ENCODE results near the gene PIN4. TPM values are rescaled to one million over a fixed set of nuclear protein-coding genes. Genes with fewer than 3 reads are reported as not detected.
"Not testable (repeated sequence)": the region's sequence is repeated elsewhere in the genome, so short reads cannot be mapped to it uniquely, and the experiment has no call there.

The PIN4 gene
- 16.3 TPM for total RNA-seq

- FAIRE-seq (peak; percentile 31), DNase-seq (ENCODE audit: low spot score in 2 of 2) (peak; percentile 72 to 79)
Observed at GRCh38 chrX:72181178-72182125, at the start of gene PIN4. PIN4 (plus strand) TSS chrX:72181757; CDS start chrX:72181786, 29 bp downstream.

- no peak for DNase-seq (ENCODE audit: low spot score in 2 of 2)
- no peak for FAIRE-seq
Observed at GRCh38 chrX:72132456-72132855, 49.1 kb upstream of the PIN4 start.

GRCh38 chrX:72133851-72134546 is 47.6 kb upstream of the PIN4 start:
- FAIRE-seq (no peak), DNase-seq (ENCODE audit: low spot score in 2 of 2) (no peak)

- no peak for FAIRE-seq
- no peak for DNase-seq (ENCODE audit: low spot score in 2 of 2)
Observed at GRCh38 chrX:72137846-72138495, 43.6 kb upstream of the PIN4 start.

GRCh38 chrX:72139538-72139937 is 42.0 kb upstream of the PIN4 start:
- DNase-seq (ENCODE audit: low spot score in 2 of 2) (no peak), FAIRE-seq (no peak)

GRCh38 chrX:72141372-72142004 is 40.1 kb upstream of the PIN4 start:
- DNase-seq (ENCODE audit: low spot score in 2 of 2), result no peak

GRCh38 chrX:72142094-72142793 is 39.3 kb upstream of the PIN4 start:
- FAIRE-seq, result no peak
- DNase-seq (ENCODE audit: low spot score in 2 of 2), result no peak

More at GRCh38 chrX:72141372-72142004, 40.1 kb upstream of the PIN4 start:
- no peak for FAIRE-seq

GRCh38 chrX:72142794-72143608 is 38.6 kb upstream of the PIN4 start:
- FAIRE-seq, result no peak
- DNase-seq (ENCODE audit: low spot score in 2 of 2), result no peak

GRCh38 chrX:72143609-72143907 is 38.0 kb upstream of the PIN4 start:
- DNase-seq (ENCODE audit: low spot score in 2 of 2), result no peak
- no peak for FAIRE-seq

- DNase-seq (ENCODE audit: low spot score in 2 of 2) (no peak), FAIRE-seq (no peak)
Observed at GRCh38 chrX:72145181-72145580, 36.4 kb upstream of the PIN4 start.

GRCh38 chrX:72146527-72146926 is 35.0 kb upstream of the PIN4 start:
- FAIRE-seq, result no peak
- no peak for DNase-seq (ENCODE audit: low spot score in 2 of 2)

- no peak for FAIRE-seq
Observed at GRCh38 chrX:72158773-72159172, 22.8 kb upstream of the PIN4 start.

GRCh38 chrX:72159769-72160168 is 21.8 kb upstream of the PIN4 start:
- FAIRE-seq (no peak), DNase-seq (ENCODE audit: low spot score in 2 of 2) (no peak)

More at GRCh38 chrX:72158773-72159172, 22.8 kb upstream of the PIN4 start:
- no peak for DNase-seq (ENCODE audit: low spot score in 2 of 2)

GRCh38 chrX:72165551-72165950 is 16.0 kb upstream of the PIN4 start:
- FAIRE-seq, result no peak
- no peak for DNase-seq (ENCODE audit: low spot score in 2 of 2)

GRCh38 chrX:72169008-72169728 is 12.4 kb upstream of the PIN4 start:
- no peak for FAIRE-seq
- DNase-seq (ENCODE audit: low spot score in 2 of 2), result no peak

GRCh38 chrX:72176289-72176688 is 5.3 kb upstream of the PIN4 start:
- not testable (repeated sequence) for FAIRE-seq; DNase-seq (ENCODE audit: low spot score in 2 of 2)

- FAIRE-seq (no peak), DNase-seq (ENCODE audit: low spot score in 2 of 2) (no peak)
Observed at GRCh38 chrX:72176981-72177380, 4.6 kb upstream of the PIN4 start.

GRCh38 chrX:72180539-72180938 is 1.0 kb upstream of the PIN4 start:
- DNase-seq (ENCODE audit: low spot score in 2 of 2) (no peak), FAIRE-seq (no peak)

GRCh38 chrX:72182924-72183323 is 1.4 kb downstream of the PIN4 start:
- no peak for DNase-seq (ENCODE audit: low spot score in 2 of 2)
- FAIRE-seq, result no peak
